ENCODE data around the gene BUB1B.
A peak's percentile ranks its signal among the peaks of the same experiment; 100 is the strongest.
"Not testable (repeated sequence)": the region's sequence is repeated elsewhere in the genome, so short reads cannot be mapped to it uniquely, and the experiment has no call there.

The BUB1B gene

GRCh38 chr15:40149339-40149738 lies 11.5 kb upstream of the BUB1B start:
- peaks cover 10% of the 10 kb centered on the region for H3K9me3 ChIP-seq (ENCODE audit: low read length)
- no peaks in the 10 kb centered on the region for H3K4me1 ChIP-seq (ENCODE audit: insufficient read depth, low read length)

DNA sequence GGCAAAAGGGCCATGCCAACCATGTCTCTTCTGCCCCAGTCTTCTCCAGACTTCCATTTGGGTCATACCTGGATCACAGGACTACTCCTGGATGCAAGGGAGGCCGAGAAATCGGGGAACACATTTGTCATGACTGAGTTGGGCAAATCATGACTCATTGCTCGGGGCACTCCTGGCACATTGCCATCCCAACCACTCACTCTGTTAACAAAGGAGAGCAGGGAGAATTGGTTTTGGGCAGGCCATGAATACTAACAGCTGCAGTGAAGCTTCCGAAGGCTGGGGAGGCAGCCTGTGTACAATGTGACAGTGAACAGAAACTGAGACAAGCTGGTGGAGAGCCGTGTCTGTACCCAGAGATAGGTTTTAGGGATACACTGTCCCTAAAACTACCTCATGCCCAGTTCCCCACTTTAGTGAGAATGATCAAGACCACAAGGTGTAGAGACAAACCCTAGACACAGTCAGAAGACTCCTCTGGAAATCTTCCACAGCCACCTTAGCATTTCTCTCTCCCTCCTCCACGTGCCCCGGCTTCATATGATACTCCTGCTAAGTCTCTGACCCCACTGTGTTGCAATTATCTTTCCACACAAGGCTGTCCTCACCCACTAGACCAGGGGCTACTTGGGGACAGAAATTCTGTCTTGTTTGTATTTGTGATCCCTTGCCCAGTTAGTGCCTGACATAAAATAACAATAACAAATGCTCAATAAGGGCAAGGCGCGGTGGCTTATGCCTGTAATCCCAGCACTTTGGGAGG lies 10.5 kb upstream of the BUB1B start:
- Histone ChIP-seq H3K4me1 (ENCODE audit: insufficient read depth, low read length) (no peaks in the 10 kb centered on the region), H3K27me3 (ENCODE audit: insufficient read depth, low read length) (peaks cover 18% of the 10 kb centered on the region), H3K36me3 (ENCODE audit: insufficient read depth, low read length) (no peaks in the 10 kb centered on the region), H3K9me3 (ENCODE audit: low read length) (peaks cover 10% of the 10 kb centered on the region), H2AFZ (ENCODE audit: low read depth, low read length) (no peak overlapping the region), H3K4me3 (ENCODE audit: low read length) (no peak overlapping the region)

More at GRCh38 chr15:40149339-40149738, 11.5 kb upstream of the BUB1B start:
- H3K27me3 ChIP-seq (ENCODE audit: insufficient read depth, low read length) = peaks cover 18% of the 10 kb centered on the region
- H2AFZ ChIP-seq (ENCODE audit: low read depth, low read length) = no peak overlapping the region
- H3K36me3 ChIP-seq (ENCODE audit: insufficient read depth, low read length) = no peaks in the 10 kb centered on the region
- no peak overlapping the region for H3K4me3 ChIP-seq (ENCODE audit: low read length)

- Histone ChIP-seq H3K4me1 (ENCODE audit: insufficient read depth, low read length) (no peaks in the 10 kb centered on the region), H3K36me3 (ENCODE audit: insufficient read depth, low read length) (no peaks in the 10 kb centered on the region), H3K9me3 (ENCODE audit: low read length) (peaks cover 10% of the 10 kb centered on the region), H3K27me3 (ENCODE audit: insufficient read depth, low read length) (peaks cover 18% of the 10 kb centered on the region), H2AFZ (ENCODE audit: low read depth, low read length) (no peak overlapping the region), H3K4me3 (ENCODE audit: low read length) (no peak overlapping the region)
Measured at GRCh38 chr15:40151499-40151898, 9.4 kb upstream of the BUB1B start.

DNA sequence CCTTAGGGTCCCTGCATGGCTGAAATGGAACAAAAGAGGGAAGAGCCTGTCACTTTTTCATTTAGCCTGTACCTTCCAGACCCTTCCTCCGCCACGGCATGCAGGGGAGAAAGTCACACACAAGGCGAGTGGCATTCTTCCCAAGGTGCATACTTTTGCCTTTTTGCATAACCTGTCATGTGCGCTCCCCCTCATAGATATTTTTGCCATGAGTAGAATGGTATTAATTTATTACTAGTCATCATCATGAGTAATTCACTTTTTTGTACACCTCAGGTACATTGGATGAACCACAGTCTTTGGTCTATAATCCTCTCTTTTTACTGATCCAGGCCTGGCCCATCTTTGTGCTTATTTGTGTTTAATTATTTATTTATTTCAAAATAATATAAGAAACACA lies 8.9 kb upstream of the BUB1B start:
- no peak overlapping the region for H3K4me3 ChIP-seq (ENCODE audit: low read length)
- H3K9me3 ChIP-seq (ENCODE audit: low read length) = peaks cover 10% of the 10 kb centered on the region
- no peaks in the 10 kb centered on the region for H3K36me3 ChIP-seq (ENCODE audit: insufficient read depth, low read length)
- no peak overlapping the region for H2AFZ ChIP-seq (ENCODE audit: low read depth, low read length)
- H3K4me1 ChIP-seq (ENCODE audit: insufficient read depth, low read length) = no peaks in the 10 kb centered on the region
- H3K27me3 ChIP-seq (ENCODE audit: insufficient read depth, low read length) = peaks cover 18% of the 10 kb centered on the region

GRCh38 chr15:40154821-40155220 lies 6.0 kb upstream of the BUB1B start:
- H3K36me3 ChIP-seq (ENCODE audit: insufficient read depth, low read length); H3K4me1 ChIP-seq (ENCODE audit: insufficient read depth, low read length); H3K4me3 ChIP-seq (ENCODE audit: low read length); H3K27me3 ChIP-seq (ENCODE audit: insufficient read depth, low read length); H2AFZ ChIP-seq (ENCODE audit: low read depth, low read length); H3K9me3 ChIP-seq (ENCODE audit: low read length): not testable (repeated sequence)

DNA sequence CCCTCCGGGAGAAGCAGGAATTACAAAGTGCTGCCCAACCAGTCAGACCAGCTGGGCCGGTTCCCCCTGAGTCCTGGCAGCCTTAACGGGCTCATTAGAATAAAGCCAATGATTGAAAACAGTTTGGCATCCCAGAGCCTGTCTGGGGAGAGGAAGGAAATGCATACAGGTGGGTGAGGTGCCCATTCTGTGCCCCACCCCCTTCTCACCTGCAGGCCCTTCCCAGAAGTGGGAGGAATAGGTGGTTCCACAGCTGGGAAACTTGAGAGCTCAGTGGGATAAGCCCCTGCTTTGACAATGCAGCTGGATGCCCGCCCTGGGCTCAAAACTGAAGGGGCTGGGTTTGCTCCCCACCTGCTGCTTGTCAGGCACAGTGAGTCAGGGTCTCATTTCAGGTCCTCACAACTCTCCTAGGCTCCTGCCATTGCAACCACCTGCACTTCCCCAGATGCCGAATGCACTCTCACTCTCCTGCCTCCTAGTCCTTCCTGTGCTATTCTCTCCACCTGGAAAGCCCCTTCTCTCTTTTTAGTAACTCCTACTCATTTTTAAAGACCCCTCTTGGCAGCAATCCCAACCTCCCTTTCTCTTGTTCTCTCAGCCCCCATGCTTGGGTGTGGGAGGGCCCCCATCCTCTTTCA lies 5.5 kb upstream of the BUB1B start:
- Histone ChIP-seq H3K9me3 (ENCODE audit: low read length) (no peaks in the 10 kb centered on the region), H3K27me3 (ENCODE audit: insufficient read depth, low read length) (no peaks in the 10 kb centered on the region), H3K4me3 (ENCODE audit: low read length) (no peak overlapping the region)

GRCh38 chr15:40157778-40158447 lies 3.0 kb upstream of the BUB1B start:
- H3K9me3 ChIP-seq (ENCODE audit: low read length) = no peaks in the 10 kb centered on the region
- no peak overlapping the region for H3K4me3 ChIP-seq (ENCODE audit: low read length)
- no peak overlapping the region for H2AFZ ChIP-seq (ENCODE audit: low read depth, low read length)
- H3K27me3 ChIP-seq (ENCODE audit: insufficient read depth, low read length) = no peaks in the 10 kb centered on the region
- H3K36me3 ChIP-seq (ENCODE audit: insufficient read depth, low read length) = peaks cover 2% of the 10 kb centered on the region
- H3K4me1 ChIP-seq (ENCODE audit: insufficient read depth, low read length) = peaks cover 19% of the 10 kb centered on the region

More for the DNA sequence above, 5.5 kb upstream of the BUB1B start:
- peaks cover 8% of the 10 kb centered on the region for H3K4me1 ChIP-seq (ENCODE audit: insufficient read depth, low read length)
- no peak overlapping the region for H2AFZ ChIP-seq (ENCODE audit: low read depth, low read length)
- H3K36me3 ChIP-seq (ENCODE audit: insufficient read depth, low read length) = no peaks in the 10 kb centered on the region

- H3K4me3 ChIP-seq (ENCODE audit: low read length) = no peak overlapping the region
Measured at GRCh38 chr15:40160021-40160420, 848 bp upstream of the BUB1B start.

DNA sequence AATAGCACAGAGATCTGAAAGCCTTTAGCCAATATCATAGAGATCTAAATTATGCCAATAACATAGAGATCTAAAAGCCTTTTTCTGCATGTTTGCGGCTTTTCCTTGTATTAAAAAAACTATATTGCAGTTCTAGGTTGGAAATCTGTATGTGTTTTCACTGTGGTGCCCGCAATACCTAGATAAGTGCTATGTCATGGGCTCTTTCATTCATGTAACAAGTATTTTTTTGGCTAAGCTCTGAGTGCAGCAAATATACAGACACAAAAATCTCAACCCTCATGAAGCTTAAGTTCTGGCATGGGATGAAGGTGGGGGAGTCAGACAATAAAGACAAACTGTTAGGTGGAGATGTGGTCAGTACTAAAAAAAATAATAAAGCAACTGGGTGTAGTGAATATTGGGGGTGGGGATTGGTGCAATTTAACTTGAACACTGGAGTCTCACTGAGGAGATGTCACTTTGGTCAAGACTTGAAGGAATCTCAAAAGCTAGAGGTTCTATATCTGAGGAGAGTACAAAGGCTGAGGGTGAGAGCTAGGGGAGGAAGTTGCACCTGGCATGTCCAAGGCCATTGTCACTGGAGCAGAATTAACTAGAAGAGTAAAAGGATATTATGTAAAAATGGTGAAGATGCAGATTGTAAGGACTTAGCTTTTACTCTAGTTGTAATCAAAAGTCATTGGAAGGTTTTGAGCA lies 973 bp downstream of the BUB1B start:
- Histone ChIP-seq H3K27me3 (ENCODE audit: insufficient read depth, low read length) (no peaks in the 10 kb centered on the region), H3K36me3 (ENCODE audit: insufficient read depth, low read length) (peaks cover 28% of the 10 kb centered on the region), H3K4me3 (ENCODE audit: low read length) (peak overlapping the region; percentile 83), H3K9me3 (ENCODE audit: low read length) (no peaks in the 10 kb centered on the region), H2AFZ (ENCODE audit: low read depth, low read length) (peak overlapping the region; percentile 30), H3K4me1 (ENCODE audit: insufficient read depth, low read length) (peaks cover 23% of the 10 kb centered on the region)

More at GRCh38 chr15:40160021-40160420, 848 bp upstream of the BUB1B start:
- Histone ChIP-seq H3K27me3 (ENCODE audit: insufficient read depth, low read length) (no peaks in the 10 kb centered on the region), H3K36me3 (ENCODE audit: insufficient read depth, low read length) (peaks cover 13% of the 10 kb centered on the region), H3K4me1 (ENCODE audit: insufficient read depth, low read length) (peaks cover 23% of the 10 kb centered on the region), H3K9me3 (ENCODE audit: low read length) (no peaks in the 10 kb centered on the region), H2AFZ (ENCODE audit: low read depth, low read length) (peak overlapping the region; percentile 79)

GRCh38 chr15:40162552-40162951 lies 1.7 kb downstream of the BUB1B start:
- peak overlapping the region; percentile 83 for H3K4me3 ChIP-seq (ENCODE audit: low read length)
- no peak overlapping the region for H2AFZ ChIP-seq (ENCODE audit: low read depth, low read length)
- H3K27me3 ChIP-seq (ENCODE audit: insufficient read depth, low read length) = no peaks in the 10 kb centered on the region
- H3K9me3 ChIP-seq (ENCODE audit: low read length) = no peaks in the 10 kb centered on the region
- peaks cover 29% of the 10 kb centered on the region for H3K36me3 ChIP-seq (ENCODE audit: insufficient read depth, low read length)
- H3K4me1 ChIP-seq (ENCODE audit: insufficient read depth, low read length) = peaks cover 22% of the 10 kb centered on the region

GRCh38 chr15:40163657-40164416 lies 3.0 kb downstream of the BUB1B start:
- Histone ChIP-seq H3K4me3 (ENCODE audit: low read length) (no peak overlapping the region), H3K27me3 (ENCODE audit: insufficient read depth, low read length) (no peaks in the 10 kb centered on the region), H3K4me1 (ENCODE audit: insufficient read depth, low read length) (peaks cover 16% of the 10 kb centered on the region), H3K9me3 (ENCODE audit: low read length) (no peaks in the 10 kb centered on the region), H2AFZ (ENCODE audit: low read depth, low read length) (no peak overlapping the region), H3K36me3 (ENCODE audit: insufficient read depth, low read length) (peaks cover 35% of the 10 kb centered on the region)

DNA sequence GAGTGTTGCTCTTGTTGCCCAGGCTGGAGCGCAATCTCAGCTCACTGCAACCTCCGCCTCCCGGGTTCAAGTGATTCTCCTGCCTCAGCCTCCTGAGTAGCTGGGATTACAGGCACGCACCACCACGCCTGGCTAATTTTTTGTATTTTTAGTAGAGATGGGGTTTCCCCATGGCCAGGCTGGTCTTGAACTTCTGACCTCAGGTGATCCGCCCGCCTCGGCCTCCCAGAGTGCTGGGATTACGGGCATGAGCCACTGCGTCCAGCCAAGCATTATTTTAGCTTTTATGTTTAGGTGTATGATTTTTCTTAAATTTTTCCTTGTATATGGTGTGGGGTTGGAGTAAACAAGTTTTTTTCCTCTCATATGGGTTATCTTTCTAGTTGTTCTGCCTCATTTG lies 6.5 kb downstream of the BUB1B start:
- Histone ChIP-seq H3K36me3 (ENCODE audit: insufficient read depth, low read length) (peaks cover 66% of the 10 kb centered on the region), H3K4me1 (ENCODE audit: insufficient read depth, low read length) (peaks cover 10% of the 10 kb centered on the region)
- not testable (repeated sequence) for H3K4me3 ChIP-seq (ENCODE audit: low read length); H3K27me3 ChIP-seq (ENCODE audit: insufficient read depth, low read length); H2AFZ ChIP-seq (ENCODE audit: low read depth, low read length); H3K9me3 ChIP-seq (ENCODE audit: low read length)

Data from neuron (in vitro differentiated cells).